Midbrain (tissue), 1 donor: ENCODE measurements around the gene MCTP1.
"Not testable (repeated sequence)": the region's sequence is repeated elsewhere in the genome, so short reads cannot be mapped to it uniquely, and the experiment has no call there.

Experiments used
- DNase-seq: peaks from one replicate; lab custom pipeline; 2025; lab: John Stamatoyannopoulos, UW

MCTP1 gene

DNA sequence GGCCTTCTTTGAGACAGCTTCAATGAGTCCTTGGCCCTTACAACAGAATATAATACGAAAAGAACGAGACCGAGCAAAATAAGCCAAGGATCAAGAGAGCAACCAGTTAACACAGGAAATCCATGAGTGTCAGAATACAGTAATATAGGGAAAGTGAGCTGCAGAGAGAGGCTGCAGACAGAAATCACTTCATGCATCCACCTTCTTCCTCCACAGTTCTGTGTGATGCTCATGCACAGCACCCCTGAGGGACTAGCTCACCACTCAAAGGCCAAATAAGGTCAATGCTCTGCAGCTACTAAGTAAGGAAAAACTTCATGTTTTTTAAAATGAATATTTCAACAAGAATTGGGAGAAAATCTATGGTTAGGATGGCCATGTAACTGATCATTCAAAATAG, 257.1 kb downstream of the MCTP1 start:
- DNase-seq, result no peak

DNA sequence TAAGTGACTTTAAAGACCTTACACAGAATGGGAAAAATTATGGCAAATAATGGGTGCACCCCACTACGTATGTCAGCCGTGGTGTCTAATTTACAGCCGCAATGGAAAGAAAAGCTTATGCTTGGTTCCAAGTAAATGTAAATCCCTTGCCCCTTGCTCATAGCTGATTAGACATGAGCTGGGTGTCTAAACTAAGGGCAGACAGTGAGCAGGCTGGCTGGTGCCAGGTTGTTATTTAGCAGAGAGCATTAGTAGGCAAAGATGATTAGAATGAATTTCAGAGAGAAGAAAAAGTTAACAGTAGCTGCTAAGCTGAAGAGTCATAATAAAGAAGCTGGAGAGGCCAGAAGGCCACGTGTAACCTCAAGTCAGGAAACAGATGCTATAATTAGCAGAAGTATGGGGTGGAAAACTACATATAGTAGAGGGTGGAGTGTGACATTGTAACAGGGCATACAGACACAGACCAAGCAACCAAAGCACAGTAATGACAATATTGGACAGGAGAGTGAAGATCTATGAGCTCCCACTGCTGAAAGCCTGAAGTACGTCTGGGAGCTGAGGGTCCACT, 257.7 kb downstream of the MCTP1 start:
- DNase-seq, result no peak

DNA sequence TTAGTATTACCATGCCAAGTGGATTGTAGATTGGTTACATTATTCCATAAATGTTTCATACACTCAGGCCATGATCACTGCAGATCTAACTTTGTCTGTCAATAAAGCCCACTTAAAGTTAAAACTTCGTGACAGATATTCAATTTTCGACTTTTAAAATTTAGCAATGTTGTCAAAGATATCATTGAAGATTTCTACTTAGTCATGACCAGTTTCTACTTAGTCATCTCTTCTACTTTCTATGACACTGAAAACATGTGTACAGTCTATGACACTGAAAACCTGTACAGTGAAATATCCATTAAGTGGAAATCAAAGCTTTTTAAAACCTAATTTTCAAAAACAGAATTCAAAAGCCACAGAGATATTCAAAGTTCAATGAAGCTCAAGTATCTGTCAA, 258.2 kb downstream of the MCTP1 start:
- DNase-seq, result no peak

DNA sequence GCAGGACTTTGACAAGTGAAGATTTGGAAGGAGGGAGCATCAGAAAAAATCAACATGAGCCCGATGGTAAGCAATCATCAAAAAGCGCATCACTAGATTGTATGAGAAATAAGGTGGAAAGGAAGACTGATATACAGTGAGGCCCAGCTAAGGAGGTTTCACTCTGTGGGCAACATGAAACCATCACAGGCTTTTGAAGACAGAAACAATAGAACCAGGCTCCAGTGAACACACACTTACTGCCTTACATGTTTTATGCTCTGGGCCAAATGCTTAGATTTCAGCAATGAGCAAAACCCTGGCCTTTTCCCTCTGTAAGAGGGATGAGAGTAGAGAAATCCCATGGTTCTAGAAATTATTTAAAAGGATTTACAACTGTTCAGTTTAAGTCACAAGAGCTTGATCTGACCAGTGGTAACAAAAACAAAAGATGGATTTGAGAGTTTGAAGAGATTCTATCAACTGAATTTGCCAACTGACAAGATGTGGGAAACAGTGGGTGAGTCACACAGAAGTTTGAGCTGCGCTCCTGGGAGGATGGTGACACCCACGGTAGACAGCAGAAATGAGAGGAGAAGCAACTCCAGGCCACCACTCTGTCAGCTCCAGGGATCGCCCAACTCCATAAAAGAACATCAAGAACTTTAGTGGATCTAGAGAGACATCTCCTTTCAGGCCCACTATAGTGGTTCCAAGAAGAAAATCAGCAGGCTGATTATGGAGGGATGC, 261.8 kb downstream of the MCTP1 start:
- DNase-seq, result no peak

DNA sequence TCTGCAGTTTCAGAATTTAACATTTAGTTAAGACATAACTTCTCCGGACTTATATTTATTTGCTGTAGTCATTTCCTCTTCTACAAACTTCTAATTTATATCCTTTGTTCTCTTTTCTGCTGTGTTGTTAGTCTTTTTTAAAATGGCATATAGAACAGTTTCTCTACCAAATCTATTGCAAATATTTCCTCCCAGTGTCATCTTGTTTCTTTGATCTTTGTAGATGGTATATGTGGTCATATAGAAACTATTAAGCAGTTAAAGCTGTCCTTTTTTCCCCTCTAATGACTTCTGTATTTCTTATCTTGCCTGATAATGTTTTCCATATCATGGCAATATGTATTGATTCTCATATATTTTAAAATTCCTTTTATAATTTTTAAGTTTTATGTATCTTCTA, 264.5 kb downstream of the MCTP1 start:
- DNase-seq, result no peak

DNA sequence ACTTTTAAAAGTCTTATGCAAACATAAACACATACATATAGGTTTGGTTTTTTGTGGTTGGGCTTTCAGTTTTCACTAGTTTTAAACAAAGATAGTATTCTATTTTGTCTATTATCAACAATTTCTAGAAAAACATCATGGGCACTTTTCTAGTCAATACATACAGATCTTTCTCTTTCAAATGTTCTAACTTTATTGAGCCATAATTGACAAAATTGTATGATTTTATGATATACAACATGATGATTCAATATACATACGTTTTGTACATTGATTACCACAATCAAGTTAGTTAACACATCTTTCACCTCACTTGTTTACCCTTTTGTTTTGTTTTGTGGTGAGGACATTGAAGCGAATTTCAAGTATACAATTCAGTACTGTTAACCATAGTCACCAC, 265.9 kb downstream of the MCTP1 start:
- no peak for DNase-seq

DNA sequence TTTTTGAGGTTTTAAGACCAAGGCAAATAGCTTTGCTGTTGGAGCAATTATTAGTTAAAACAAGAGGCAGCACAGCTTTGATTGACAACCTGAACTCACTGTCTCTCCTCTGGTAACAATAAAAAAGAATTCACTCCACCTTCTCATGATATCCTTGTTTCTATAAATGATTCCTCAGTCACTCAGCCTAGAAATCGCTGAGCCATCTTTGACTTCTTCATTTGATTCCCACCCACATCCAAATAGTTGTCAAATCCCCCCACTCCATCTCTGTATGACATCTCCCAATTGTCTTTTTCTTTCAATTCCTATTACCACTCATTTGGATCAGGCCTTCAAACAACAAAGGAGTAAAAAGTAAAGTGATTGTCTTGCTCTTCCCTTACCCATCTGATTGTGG, 266.4 kb downstream of the MCTP1 start:
- no peak for DNase-seq

DNA sequence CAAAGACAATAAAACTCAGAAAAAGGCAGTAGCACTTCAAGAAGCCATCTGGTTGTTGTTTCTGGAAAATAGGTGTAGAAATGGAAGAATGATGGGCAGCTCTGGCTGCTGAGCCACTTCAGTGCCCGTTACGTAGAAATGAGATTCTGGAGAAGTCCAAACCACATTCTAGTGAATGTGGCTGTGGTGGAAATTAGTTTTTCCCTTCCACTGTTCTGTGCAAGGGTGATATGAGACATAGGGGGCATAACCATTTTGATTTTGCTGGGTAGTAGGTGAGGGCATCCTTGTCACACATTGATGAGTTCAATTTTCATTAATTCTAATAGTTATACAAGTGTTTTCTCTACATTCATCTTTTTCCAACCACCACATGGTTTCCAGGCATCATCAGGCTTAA, 275.1 kb downstream of the MCTP1 start:
- no peak for DNase-seq

DNA sequence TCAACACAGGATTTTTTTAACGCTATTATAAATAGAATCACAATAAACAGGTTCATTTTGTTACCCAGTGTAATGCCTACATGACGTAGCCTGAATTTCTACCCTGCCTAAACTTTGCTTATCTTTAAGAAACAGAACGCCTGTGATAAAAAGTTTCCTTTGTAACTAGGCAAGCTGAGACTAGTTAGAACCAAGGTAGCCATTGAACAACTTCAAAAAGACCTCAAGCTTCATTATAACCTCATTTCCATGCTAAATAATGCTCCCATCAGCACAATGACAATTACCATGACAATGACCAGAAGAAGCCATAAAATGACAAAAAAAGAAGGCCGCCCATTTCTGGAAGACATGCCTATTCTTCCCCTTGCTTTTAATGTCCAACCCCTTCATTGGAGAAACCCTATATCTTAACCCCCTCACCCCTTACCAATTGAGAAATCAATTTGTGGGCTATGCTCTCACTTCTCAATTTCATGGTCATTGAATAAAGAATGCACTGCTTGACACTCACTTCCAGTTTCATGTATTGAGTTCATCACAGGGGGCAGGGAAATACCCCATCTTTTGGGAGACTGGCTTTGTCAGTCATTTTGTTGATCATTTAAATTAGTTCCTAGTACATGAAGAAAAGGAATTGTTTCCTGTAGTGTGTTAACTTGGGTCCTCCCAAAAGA, 276.8 kb downstream of the MCTP1 start:
- DNase-seq, result no peak

DNA sequence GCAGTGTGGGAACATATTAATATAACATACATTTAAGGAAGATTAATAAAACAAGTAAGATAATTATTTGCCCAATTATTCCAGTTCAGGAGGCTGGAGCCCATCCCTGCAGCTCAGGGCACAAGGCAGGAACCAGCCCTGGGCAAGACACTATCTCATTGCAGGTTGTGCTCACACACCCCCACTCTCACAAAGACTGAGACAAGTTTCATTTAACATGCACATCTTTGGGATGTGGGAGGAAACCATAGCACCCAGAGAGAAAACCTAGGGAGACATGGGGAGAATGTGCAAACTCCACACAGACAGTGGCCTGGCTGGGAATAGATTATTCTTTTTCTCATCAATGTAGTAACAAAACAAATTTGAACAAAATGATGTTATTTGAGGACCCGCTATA, 279.1 kb downstream of the MCTP1 start:
- DNase-seq, result no peak

DNA sequence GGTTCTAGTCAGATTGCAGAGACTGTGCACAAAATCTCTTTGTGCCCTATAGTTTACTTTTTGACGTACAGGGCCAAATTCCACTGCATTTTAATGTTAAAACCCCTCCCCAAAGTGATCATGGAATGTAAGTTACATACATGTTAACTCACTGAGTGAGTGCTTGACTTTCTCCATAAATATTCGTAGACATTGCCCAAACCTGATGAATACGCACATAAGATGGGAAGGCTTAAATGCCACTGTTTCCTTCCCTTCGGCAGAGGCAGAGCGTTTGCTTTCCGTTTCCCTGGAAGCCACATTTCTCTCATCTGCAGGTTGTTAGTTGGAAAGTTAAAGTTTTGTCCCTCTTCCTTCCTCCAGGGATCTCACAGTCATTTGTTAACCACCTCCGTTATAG, 286.2 kb downstream of the MCTP1 start:
- DNase-seq, result no peak

DNA sequence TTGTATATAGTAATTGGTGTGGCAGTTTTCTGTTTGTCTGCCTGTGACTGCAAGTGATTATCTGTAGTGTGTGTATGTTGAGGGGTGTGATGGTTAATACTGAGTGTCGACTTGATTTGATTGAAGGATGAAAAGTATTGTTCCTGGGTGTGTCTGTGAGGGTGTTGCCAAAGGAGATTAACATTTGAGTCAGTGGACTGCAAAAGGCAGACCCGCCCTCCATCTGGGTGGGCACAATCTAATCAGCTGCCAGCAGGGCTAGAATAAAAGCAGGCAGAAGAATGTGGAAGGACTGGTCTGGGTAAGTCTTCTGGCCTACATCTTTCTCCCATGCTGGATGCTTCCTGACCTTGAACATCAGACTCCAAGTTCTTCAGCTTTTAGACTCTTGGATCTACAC, 290.4 kb downstream of the MCTP1 start:
- not testable (repeated sequence) for DNase-seq

DNA sequence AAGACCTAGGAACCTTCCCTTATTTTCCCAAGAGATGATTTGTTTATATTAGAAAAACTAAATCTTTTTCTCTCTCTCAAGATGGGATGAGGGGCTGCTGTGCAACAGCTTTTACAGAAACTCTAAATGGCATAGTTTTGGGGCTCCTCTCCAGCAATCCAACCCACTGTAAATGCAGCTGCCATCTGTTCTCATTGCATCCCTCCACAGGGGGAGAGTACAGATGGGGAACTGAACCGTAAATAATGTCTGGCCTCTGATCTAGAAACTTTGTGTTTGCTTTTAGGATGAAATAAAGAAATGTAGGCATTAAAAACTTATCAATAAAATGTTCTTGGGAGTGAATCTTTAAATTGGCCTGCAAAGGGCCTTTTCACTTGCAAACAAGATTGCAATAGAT, 291.4 kb downstream of the MCTP1 start:
- DNase-seq, result no peak

DNA sequence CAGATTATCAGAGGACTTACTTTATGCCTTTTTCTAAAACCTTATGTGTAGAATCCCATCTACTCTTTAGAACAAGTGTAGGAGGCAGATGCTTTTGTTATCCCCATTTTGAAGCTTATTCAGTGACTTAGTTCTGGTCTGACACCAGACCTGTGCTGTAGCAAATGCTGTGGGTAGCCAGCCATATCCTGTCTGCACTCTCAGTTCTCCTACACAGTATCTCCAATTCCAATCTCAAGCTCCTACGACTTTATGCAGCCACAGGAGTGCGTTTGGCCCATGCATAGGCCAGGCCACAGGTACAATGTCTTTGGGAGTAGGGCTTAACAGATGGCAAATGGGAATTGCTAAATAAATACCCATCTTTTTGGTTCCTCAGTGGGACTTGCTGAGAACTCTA, 292.6 kb downstream of the MCTP1 start:
- no peak for DNase-seq

DNA sequence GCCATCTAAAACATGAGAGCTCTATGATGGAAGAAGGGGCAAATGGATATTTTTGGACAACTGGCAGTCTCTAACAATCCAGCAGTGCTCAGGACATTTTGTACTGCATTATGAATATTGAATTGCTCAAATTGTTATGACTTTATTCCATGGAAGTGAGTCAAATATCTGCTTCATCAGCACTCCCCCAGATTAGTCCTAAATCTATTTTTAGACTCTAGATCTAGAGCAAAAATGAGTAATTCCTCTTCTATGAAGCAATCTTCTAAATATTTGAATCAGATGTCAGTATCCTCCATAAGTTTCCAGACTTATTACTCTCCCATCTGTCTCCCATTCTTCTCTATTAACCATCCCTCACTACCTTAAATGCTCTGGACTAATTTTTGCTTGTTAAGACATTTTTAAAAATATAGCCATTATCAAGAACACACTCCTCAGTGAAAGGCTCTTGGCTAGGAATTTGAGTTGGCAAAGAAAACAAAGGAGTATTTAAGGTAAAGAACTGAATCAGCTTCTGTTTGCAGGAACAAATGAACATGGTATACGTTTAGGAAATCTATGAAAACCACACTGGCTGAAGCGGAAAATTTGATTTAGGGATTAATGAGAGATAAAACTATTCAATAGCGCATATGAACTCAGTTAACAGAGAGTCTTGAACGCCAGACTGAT, 300.9 kb downstream of the MCTP1 start:
- no peak for DNase-seq

DNA sequence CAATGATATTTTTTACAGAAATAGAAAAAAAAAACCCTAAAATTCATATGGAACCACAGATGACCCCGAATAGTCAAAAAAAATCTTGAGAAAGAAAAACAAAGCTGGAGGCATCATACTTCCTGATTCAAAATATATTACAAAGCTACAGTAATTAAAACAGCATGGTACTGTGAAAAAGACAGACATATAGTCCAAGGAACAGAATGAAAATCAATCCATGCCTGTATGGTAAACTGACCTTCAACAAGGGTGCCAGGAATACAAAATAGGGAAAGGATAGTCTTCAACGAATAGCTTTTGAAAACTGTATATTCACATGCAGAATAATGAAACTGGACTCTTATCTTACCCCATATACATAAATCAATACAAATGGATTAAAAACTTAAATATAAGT, 307.5 kb downstream of the MCTP1 start:
- DNase-seq, result no peak

DNA sequence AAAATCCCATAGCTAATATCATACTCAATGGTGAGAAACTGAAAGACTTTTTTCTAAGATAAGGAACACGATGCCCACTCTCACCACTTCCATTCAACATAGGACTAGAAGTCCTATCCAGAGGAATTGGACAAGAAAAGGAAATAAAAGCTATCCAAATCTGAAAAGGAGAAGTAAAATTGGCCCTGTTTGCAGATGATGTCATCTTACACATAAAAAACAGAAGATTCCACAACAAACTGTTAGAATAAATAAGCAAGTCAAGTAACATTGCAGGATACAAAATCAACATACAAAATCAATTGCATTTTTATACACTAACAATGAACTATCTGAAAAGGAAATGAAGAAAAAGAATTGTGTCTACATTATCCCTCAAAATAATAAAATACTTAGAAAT, 308.0 kb downstream of the MCTP1 start:
- no peak for DNase-seq

DNA sequence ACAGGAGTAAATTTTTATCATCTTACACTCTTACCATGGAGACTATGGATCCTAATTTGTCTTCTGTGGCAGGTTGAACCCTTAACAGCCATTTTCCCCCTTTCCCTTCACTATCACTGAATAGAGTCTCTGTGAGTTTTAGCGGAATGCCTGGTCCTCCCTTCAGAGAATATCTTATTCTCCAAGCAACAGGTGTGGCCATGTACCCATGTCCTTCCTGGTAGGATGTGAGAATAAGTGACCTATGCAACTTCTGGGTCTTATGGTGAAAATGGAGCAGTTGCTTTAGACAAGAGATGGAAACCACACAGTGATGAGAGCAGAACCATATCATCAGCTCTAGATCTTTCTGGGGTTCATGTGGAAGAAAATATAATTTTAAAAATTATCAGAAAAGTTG, 312.6 kb downstream of the MCTP1 start:
- DNase-seq, result no peak

DNA sequence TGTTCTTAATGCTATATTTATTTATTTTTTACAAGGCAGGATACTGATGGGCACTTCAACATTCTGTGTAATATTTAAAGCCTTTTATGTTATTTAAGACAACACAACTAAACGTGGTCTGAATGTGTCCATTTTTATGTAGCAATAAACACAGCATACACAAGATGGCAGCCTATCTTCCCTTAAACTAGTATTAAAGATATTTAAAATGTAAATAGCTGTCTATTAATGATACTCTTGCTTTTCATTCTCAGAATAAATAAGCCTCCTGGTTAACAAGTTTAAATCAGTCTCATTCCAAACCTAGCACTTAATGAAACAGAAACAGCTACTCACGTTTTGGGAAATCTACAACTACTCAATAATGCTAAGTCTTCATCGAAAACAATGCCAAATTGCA, 315.7 kb downstream of the MCTP1 start:
- DNase-seq, result no peak

DNA sequence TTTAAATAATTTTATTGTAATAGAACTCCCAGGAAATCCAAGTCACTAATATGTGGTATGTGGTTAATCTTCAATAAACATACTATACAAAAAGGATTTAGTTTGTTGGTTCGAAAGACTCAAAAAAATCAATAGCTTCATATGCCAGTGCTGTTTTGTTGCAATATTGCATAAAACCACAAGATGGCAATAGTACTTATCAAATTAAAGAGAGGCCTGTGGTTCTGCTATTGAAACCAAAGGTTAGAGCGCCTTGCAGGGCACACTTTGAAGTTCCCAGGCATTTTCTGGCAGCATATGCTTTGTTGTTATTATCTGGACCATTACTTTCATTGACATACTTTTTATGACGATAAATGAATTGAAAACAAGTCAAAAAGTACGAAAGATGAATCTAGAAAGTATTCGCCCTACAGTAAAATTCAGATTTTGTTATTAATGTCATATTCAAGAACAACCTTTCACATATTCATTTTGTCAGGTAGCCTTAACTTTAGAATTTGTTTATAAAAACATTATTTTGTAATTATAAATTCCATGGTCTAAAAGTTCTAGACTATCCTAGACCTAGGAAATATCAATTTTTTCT, 316.3 kb downstream of the MCTP1 start:
- peak; percentile 81 for DNase-seq

DNA sequence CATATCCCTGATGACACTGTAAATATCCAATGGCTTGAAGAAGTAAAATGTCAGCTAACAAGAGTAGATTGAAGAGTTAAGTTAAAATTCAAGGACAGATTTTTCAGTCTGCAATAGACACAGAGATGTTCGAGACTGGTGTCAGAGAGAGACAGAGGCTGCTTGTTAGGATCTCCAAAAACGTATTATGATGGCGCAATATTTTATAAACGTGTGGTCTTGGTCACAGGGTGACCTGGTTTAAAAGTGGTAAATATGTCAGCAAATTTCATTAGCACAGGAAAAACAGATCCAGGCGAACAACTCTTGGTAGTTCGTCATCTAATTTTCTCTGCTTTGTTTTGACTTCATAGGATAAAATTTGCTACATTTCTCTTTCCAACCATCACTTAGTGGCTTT, 317.4 kb downstream of the MCTP1 start:
- DNase-seq, result no peak

DNA sequence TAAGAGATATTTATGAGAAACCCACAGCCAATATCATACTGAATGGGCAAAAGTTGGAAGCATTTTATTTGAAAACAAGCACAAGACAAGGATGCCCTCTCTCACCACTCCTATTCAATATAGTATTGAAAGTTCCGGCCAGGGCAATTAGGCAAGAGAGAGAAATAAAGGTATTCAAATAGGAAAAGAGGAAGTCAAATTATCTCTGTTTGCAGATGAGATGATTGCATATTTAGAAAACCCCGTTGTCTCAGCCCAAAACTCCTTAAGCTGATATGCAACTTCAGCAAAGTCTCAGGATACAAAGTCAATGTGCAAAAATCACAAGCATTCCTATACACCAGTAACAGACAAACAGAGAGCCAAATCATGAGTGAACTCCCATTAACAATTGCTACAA, 325.6 kb downstream of the MCTP1 start:
- DNase-seq, result not testable (repeated sequence)

DNA sequence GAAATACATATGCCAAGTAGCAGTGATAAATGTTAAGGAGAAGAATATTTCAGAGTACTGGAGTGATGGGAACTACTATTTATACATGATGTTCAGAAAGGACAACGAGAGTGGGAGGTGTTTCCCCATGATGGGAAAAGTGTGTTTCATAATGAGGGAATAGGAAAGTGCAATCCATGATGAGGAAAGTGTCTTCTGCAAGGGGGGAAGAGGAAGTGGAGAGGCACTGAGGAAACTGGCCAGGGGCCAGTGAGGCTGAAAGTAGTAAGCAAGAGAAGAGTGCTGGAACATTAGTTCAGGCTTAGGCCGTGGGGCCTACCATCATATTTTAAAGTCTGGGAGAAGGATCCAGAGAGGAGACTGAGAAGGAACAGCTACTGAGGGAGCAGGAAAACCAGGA, 339.2 kb downstream of the MCTP1 start:
- DNase-seq, result no peak
